ENCODE results near the gene NTMT1.

NTMT1 gene

GRCh38 chr9:129626079-129626624, at the start of gene NTMT1:
TSS of gene NTMT1 (plus strand) at chr9:129626163. CDS start at chr9:129632704, 6,541 bp downstream.
- H3K36me3 ChIP-seq (ENCODE audit: insufficient read depth), result no peaks in the 10 kb centered on the region
- peaks cover 52% of the 10 kb centered on the region for H3K79me2 ChIP-seq (ENCODE audit: insufficient read depth, low read depth)
- no peak within 1 kb of the TSS for H3K4me3 ChIP-seq (IDR thresholded peaks at IDR 0.05; ENCODE audit: insufficient read depth, low read depth, low read length)
- peaks cover 41% of the 10 kb centered on the region for H3K4me1 ChIP-seq (ENCODE audit: low read depth, poor library complexity, severe bottlenecking)
- peak within 1 kb of the TSS; percentile 65 for H3K4me2 ChIP-seq
- peak within 1 kb of the TSS; percentile 52 for H2AFZ ChIP-seq (ENCODE audit: low read depth)
- H3K27me3 ChIP-seq (ENCODE audit: insufficient read depth, low read depth), result no peaks in the 10 kb centered on the region
- no peak for TF ChIP-seq CTCF (conservative IDR thresholded peaks at IDR 0.05; ENCODE audit: low read depth, low read length)
- H3K9ac ChIP-seq, result peak within 1 kb of the TSS; percentile 93
- H3K27ac ChIP-seq, result peak within 1 kb of the TSS; percentile 92
- peaks cover 16% of the 10 kb centered on the region for H4K20me1 ChIP-seq (ENCODE audit: insufficient read depth)

GRCh38 chr9:129576546-129577543, 49.1 kb upstream of the NTMT1 start:
- no peak overlapping the region for H3K27ac ChIP-seq
- H3K36me3 ChIP-seq (ENCODE audit: insufficient read depth), result no peaks in the 10 kb centered on the region
- peaks cover 39% of the 10 kb centered on the region for H3K4me1 ChIP-seq (ENCODE audit: low read depth, poor library complexity, severe bottlenecking)
- no peak overlapping the region for H3K4me3 ChIP-seq (IDR thresholded peaks at IDR 0.05; ENCODE audit: insufficient read depth, low read depth, low read length)
- no peak overlapping the region for H3K4me2 ChIP-seq
- 0 out of 2 replicates have a peak, but pooled peaks cover 7% of the 10 kb centered on the region for H3K79me2 ChIP-seq (ENCODE audit: insufficient read depth, low read depth)
- H3K9ac ChIP-seq, result no peak overlapping the region
- TF ChIP-seq CTCF (conservative IDR thresholded peaks at IDR 0.05; ENCODE audit: low read depth, low read length), result no peak
- no peaks in the 10 kb centered on the region for H3K27me3 ChIP-seq (ENCODE audit: insufficient read depth, low read depth)
- no peak overlapping the region for H2AFZ ChIP-seq (ENCODE audit: low read depth)
- no peaks in the 10 kb centered on the region for H4K20me1 ChIP-seq (ENCODE audit: insufficient read depth)

- Histone ChIP-seq H3K27me3 (ENCODE audit: insufficient read depth, low read depth) (no peaks in the 10 kb centered on the region), H4K20me1 (ENCODE audit: insufficient read depth) (no peaks in the 10 kb centered on the region), H3K4me3 (IDR thresholded peaks at IDR 0.05; ENCODE audit: insufficient read depth, low read depth, low read length) (no peak overlapping the region), H3K9ac (no peak overlapping the region), H3K79me2 (ENCODE audit: insufficient read depth, low read depth) (0 out of 2 replicates have a peak, but pooled peaks cover 7% of the 10 kb centered on the region), H2AFZ (ENCODE audit: low read depth) (no peak overlapping the region), H3K36me3 (ENCODE audit: insufficient read depth) (no peaks in the 10 kb centered on the region), H3K4me2 (peak overlapping the region; percentile 61; the same call in 1 of the 2 replicates), H3K4me1 (ENCODE audit: low read depth, poor library complexity, severe bottlenecking) (peaks cover 62% of the 10 kb centered on the region), H3K27ac (peak overlapping the region; percentile 63; the same call in 1 of the 2 replicates)
- no peak for TF ChIP-seq CTCF (conservative IDR thresholded peaks at IDR 0.05; ENCODE audit: low read depth, low read length)
These were observed 46.7 kb upstream of the NTMT1 start for GRCh38 chr9:129579294-129579693.

GRCh38 chr9:129580211-129580915, 45.6 kb upstream of the NTMT1 start:
- no peaks in the 10 kb centered on the region for H3K36me3 ChIP-seq (ENCODE audit: insufficient read depth)
- no peaks in the 10 kb centered on the region for H4K20me1 ChIP-seq (ENCODE audit: insufficient read depth)
- H3K9ac ChIP-seq, result peak overlapping the region; percentile 31; the same call in 1 of the 2 replicates
- H3K4me2 ChIP-seq, result peak overlapping the region; percentile 61
- H3K4me3 ChIP-seq (IDR thresholded peaks at IDR 0.05; ENCODE audit: insufficient read depth, low read depth, low read length), result no peak overlapping the region
- peaks cover 67% of the 10 kb centered on the region for H3K4me1 ChIP-seq (ENCODE audit: low read depth, poor library complexity, severe bottlenecking)
- H2AFZ ChIP-seq (ENCODE audit: low read depth), result peak overlapping the region; percentile 8; the same call in 1 of the 2 replicates
- H3K27ac ChIP-seq, result peak overlapping the region; percentile 63
- H3K79me2 ChIP-seq (ENCODE audit: insufficient read depth, low read depth), result 0 out of 2 replicates have a peak, but pooled peaks cover 7% of the 10 kb centered on the region
- TF ChIP-seq CTCF (conservative IDR thresholded peaks at IDR 0.05; ENCODE audit: low read depth, low read length), result no peak
- no peaks in the 10 kb centered on the region for H3K27me3 ChIP-seq (ENCODE audit: insufficient read depth, low read depth)
